Neural cell (in vitro differentiated cells): Measurements from ENCODE around the gene MCFD2. TPM values are rescaled to one million over a fixed set of nuclear protein-coding genes. Genes with fewer than 3 reads are reported as not detected.

Experiments
- H2AFZ ChIP-seq: fragments of 200-600, 300-800 bp; sonication (generic), shearing (Covaris generic); 2 replicates; pipeline ENCODE4 v1.6.0; 2014; ENCODE audit warnings: low read depth, mild to moderate bottlenecking, antibody characterized with exemption, low read length, moderate library complexity
- H3F3A ChIP-seq: fragments of 200-600 bp; shearing (Covaris generic); 2 replicates; pipeline ENCODE4 v1.6.1; 2016; ENCODE audit warnings: mild to moderate bottlenecking, moderate library complexity, mixed read lengths, antibody characterized with exemption, low read length; ENCODE audit not compliant: insufficient read depth, poor library complexity, severe bottlenecking
- H3K27ac ChIP-seq: fragments of 200-600, 300-800 bp; sonication (generic), shearing (Covaris generic); 2 replicates; pipeline ENCODE4 v1.5.1; 2014; ENCODE audit warnings: mild to moderate bottlenecking, low read length, moderate library complexity
- H3K27me3 ChIP-seq: fragments of 300-800, 200-600 bp; sonication (generic), shearing (Covaris generic); 2 replicates; pipeline ENCODE4 v1.6.0; 2014; ENCODE audit warnings: mild to moderate bottlenecking, low read depth, low read length, moderate library complexity; ENCODE audit not compliant: insufficient read depth
- H3K36me3 ChIP-seq: fragments of 300-800, 200-600 bp; sonication (generic), shearing (Covaris generic); 2 replicates; pipeline ENCODE4 v1.5.1; 2014; ENCODE audit warnings: mild to moderate bottlenecking, antibody characterized with exemption, low read length, moderate library complexity; ENCODE audit not compliant: insufficient read depth
- H3K4me2 ChIP-seq: fragments of 300-800, 200-600 bp; sonication (generic), shearing (Covaris generic); 2 replicates; pipeline ENCODE4 v1.6.0; 2014; ENCODE audit warnings: mild to moderate bottlenecking, low read length
- H3K4me3 ChIP-seq: fragments of 300-800, 200-600 bp; sonication (generic), shearing (Covaris generic); 2 replicates; pipeline ENCODE4 v1.5.1; 2014; ENCODE audit warnings: mild to moderate bottlenecking, low read length, moderate library complexity
- H3K79me2 ChIP-seq: fragments of 200-600 bp; shearing (Covaris generic); replicated peaks from 2 replicates; pipeline ENCODE4 v1.6.0; 2014; ENCODE audit warnings: mild to moderate bottlenecking, low read length, moderate library complexity; ENCODE audit not compliant: insufficient read depth
- H3K9ac ChIP-seq: fragments of 300-800, 200-600 bp; sonication (generic), shearing (Covaris generic); 2 replicates; pipeline ENCODE4 v1.6.1; 2016; ENCODE audit warnings: mild to moderate bottlenecking, low read length, mixed read lengths
- H3K9me2 ChIP-seq: fragments of 200-600 bp; shearing (Covaris generic); 2 replicates; pipeline ENCODE4 v1.6.1; 2016; ENCODE audit warnings: mild to moderate bottlenecking, low read length, mixed read lengths; ENCODE audit not compliant: insufficient read depth
- H3K9me3 ChIP-seq: fragments of 200-600, 300-800 bp; sonication (generic), shearing (Covaris generic); 2 replicates; pipeline ENCODE4 v1.6.1; 2016; ENCODE audit warnings: mild to moderate bottlenecking, mixed run types, low read length, moderate library complexity, mixed read lengths
- H4K20me1 ChIP-seq: fragments of 200-600 bp; shearing (Covaris generic); 2 replicates; pipeline ENCODE4 v1.6.1; 2016; ENCODE audit warnings: mild to moderate bottlenecking, mixed run types; ENCODE audit not compliant: insufficient read depth
- EP300 ChIP-seq: fragments of 450-650 bp; conservative IDR thresholded peaks from 2 replicates; pipeline ENCODE4 v1.6.1; 2014; ENCODE audit warnings: antibody characterized with exemption, mild to moderate bottlenecking, moderate library complexity; ENCODE audit not compliant: poor library complexity, severe bottlenecking
- EZH2 ChIP-seq: fragments of 200-600, 300-800 bp; shearing (Covaris generic), sonication (generic); IDR thresholded peaks from 2 replicates; pipeline ENCODE4 v1.6.1; 2014; ENCODE audit warnings: antibody characterized with exemption, low read length, borderline replicate concordance, mild to moderate bottlenecking; ENCODE audit not compliant: insufficient read depth, poor library complexity, severe bottlenecking
- MXI1 ChIP-seq: fragments of 450-650 bp; conservative IDR thresholded peaks from 2 replicates; pipeline ENCODE4 v1.6.1; 2014; ENCODE audit warnings: antibody characterized with exemption, mild to moderate bottlenecking; ENCODE audit not compliant: poor library complexity, severe bottlenecking
- POLR2AphosphoS5 ChIP-seq: IDR thresholded peaks from 2 replicates; pipeline ENCODE4 v1.6.1; 2012
- RAD21 ChIP-seq: fragments of 450-650 bp; conservative IDR thresholded peaks from 2 replicates; pipeline ENCODE4 v1.6.1; 2014; ENCODE audit warnings: antibody characterized with exemption, mild to moderate bottlenecking, moderate library complexity
- SMC3 ChIP-seq: fragments of 450-650 bp; conservative IDR thresholded peaks from 2 replicates; pipeline ENCODE4 v1.6.1; 2014; ENCODE audit warnings: antibody characterized with exemption, mild to moderate bottlenecking, moderate library complexity; ENCODE audit not compliant: poor library complexity
- TAF1 ChIP-seq: IDR thresholded peaks from 2 replicates; pipeline ENCODE4 v1.6.1; 2012; ENCODE audit warnings: low read depth
- polyA plus RNA-seq: library from polyadenylated mRNA; depleted of rRNA; stranded (reverse); fragments of >200 nt; gene quantifications from 2 replicates; pipeline ENCODE4 v1.2.3, GENCODE V29; 2014
- TF ChIP-seq, protein P1 (sequence below): fragments of 450-650 bp; IDR thresholded peaks from 2 replicates; pipeline ENCODE4 v1.5.1; 2014; ENCODE audit warnings: antibody characterized with exemption, mild to moderate bottlenecking, moderate library complexity; ENCODE audit not compliant: poor library complexity, severe bottlenecking
- TF ChIP-seq, protein P2 (sequence below): IDR thresholded peaks from 2 replicates; pipeline ENCODE4 v1.6.1; 2012; ENCODE audit warnings: borderline replicate concordance

Gene MCFD2
- polyA plus RNA-seq, 1 donor from 2014 or later: 78.8 TPM

DNA sequence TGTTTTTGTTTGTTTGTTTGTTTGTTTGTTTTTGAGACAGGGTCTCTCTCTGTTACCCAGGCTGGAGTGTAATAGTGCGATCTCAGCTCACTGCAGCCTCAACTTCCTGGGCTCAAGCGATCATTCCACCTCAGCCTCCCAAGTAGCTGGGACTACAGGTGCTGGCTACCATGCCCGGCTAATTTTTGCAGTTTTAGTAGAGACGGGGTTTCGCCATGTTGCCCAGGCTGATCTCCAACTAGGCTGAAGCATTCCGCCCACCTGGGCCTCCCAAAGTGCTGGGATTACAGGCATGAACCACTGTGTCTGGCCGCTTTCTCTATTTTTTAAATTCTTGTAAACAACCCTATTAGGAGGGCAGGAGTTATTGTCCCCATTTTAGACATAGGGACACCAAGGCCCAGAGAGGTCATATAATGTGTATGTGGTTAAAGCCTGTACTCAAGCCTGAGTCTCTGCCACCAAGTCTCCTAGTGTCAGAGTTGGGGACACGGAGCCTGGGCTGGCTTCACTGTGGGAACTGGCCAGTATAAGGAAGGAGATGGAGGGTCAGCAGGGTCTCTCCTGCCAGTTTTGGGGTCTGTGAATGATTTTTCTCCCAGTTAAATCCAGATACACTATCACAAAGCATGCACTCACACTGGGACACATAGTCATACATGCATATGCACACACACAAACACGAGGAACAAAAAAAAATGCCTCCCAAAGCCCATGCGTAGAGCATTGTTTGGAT is 27.5 kb upstream of the MCFD2 start:
- Histone ChIP-seq H3K9me2 (no peaks in the 10 kb centered on the region), H3K36me3 (no peaks in the 10 kb centered on the region), H4K20me1 (no peaks in the 10 kb centered on the region), H3K4me3 (peak overlapping the region; percentile 99), H3K27ac (no peak overlapping the region), H3K9me3 (no peaks in the 10 kb centered on the region), H3F3A (no peaks in the 10 kb centered on the region), H3K79me2 (no peaks in the 10 kb centered on the region), H3K9ac (no peak overlapping the region), H3K27me3 (no peaks in the 10 kb centered on the region), H3K4me2 (peak overlapping the region; percentile 94), H2AFZ (no peak overlapping the region)
- TF ChIP-seq SMC3 (no peak), POLR2AphosphoS5 (no peak), MXI1 (no peak)
- TF ChIP-seq, protein P1, sequence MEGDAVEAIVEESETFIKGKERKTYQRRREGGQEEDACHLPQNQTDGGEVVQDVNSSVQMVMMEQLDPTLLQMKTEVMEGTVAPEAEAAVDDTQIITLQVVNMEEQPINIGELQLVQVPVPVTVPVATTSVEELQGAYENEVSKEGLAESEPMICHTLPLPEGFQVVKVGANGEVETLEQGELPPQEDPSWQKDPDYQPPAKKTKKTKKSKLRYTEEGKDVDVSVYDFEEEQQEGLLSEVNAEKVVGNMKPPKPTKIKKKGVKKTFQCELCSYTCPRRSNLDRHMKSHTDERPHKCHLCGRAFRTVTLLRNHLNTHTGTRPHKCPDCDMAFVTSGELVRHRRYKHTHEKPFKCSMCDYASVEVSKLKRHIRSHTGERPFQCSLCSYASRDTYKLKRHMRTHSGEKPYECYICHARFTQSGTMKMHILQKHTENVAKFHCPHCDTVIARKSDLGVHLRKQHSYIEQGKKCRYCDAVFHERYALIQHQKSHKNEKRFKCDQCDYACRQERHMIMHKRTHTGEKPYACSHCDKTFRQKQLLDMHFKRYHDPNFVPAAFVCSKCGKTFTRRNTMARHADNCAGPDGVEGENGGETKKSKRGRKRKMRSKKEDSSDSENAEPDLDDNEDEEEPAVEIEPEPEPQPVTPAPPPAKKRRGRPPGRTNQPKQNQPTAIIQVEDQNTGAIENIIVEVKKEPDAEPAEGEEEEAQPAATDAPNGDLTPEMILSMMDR: no peak

DNA sequence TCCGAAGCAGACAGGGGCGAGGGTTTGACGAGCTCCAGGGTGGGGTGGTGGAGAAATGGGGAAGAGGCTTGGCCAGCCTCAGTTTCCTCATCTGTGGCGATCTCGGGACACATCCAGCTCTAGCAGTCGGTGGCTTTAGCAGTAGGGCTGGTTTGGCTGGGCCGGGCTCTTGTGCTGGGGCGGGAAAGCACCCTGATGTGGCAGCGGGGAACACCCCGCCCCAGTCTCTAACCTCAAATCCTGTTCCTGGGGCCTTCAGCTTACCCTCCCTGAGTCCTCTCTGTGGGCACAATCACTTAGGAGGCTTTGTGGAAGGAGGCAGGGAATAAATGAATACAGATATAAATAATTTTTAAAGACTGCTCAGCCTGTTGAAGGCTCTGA is 26.5 kb upstream of the MCFD2 start:
- Histone ChIP-seq H3K27me3 (no peaks in the 10 kb centered on the region), H3K9ac (peak overlapping the region; percentile 79), H3K9me2 (no peaks in the 10 kb centered on the region), H3K4me2 (peak overlapping the region; percentile 94), H3K9me3 (no peaks in the 10 kb centered on the region), H4K20me1 (no peaks in the 10 kb centered on the region), H2AFZ (peak overlapping the region; percentile 60), H3K79me2 (no peaks in the 10 kb centered on the region), H3K27ac (peak overlapping the region; percentile 71), H3F3A (no peaks in the 10 kb centered on the region), H3K4me3 (peak overlapping the region; percentile 99), H3K36me3 (no peaks in the 10 kb centered on the region)
- TF ChIP-seq SMC3 (no peak), RAD21 (no peak)

DNA sequence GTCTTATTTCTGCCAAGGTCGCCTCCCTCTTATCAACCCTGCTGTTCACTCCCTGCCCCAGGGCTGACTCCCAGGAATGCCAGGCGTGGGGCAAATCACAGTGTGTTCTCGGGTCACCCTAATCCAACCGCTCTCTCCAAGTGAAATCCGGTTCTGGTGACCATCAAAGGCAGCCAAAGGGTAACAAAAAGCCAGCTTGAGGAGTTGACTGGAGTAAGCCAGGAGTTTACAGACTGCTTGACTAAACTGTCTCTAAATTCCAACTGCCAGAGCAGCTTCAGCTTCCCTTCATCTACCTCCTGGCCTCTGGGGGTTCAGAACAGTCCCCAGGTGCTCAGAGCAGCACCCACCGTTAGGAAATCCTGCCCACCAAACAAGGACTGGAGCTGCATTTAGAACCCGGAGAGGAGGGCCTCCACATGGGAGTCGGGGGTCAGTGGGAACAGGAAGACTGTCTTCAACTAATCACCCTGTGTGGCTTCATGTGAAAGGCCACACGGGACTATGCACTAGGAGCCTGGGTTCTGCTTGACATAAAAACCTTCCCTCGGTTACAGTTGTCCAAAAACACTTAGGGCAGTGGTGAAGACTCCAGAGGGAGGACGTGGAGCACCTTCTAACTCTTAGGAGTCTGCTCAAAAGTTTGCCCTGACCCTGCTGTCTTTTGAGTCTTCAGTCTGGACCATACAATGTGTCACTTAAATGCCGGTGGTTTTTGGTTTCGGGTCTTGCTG is 24.2 kb upstream of the MCFD2 start:
- Histone ChIP-seq H3K79me2 (no peaks in the 10 kb centered on the region), H3K4me2 (no peak overlapping the region), H3K9me2 (no peaks in the 10 kb centered on the region), H3K27ac (no peak overlapping the region), H3K9ac (no peak overlapping the region), H3F3A (no peaks in the 10 kb centered on the region), H3K27me3 (no peaks in the 10 kb centered on the region), H3K9me3 (no peaks in the 10 kb centered on the region), H3K36me3 (no peaks in the 10 kb centered on the region), H2AFZ (no peak overlapping the region), H3K4me3 (peak overlapping the region; percentile 68), H4K20me1 (no peaks in the 10 kb centered on the region)
- TF ChIP-seq, protein P2, sequence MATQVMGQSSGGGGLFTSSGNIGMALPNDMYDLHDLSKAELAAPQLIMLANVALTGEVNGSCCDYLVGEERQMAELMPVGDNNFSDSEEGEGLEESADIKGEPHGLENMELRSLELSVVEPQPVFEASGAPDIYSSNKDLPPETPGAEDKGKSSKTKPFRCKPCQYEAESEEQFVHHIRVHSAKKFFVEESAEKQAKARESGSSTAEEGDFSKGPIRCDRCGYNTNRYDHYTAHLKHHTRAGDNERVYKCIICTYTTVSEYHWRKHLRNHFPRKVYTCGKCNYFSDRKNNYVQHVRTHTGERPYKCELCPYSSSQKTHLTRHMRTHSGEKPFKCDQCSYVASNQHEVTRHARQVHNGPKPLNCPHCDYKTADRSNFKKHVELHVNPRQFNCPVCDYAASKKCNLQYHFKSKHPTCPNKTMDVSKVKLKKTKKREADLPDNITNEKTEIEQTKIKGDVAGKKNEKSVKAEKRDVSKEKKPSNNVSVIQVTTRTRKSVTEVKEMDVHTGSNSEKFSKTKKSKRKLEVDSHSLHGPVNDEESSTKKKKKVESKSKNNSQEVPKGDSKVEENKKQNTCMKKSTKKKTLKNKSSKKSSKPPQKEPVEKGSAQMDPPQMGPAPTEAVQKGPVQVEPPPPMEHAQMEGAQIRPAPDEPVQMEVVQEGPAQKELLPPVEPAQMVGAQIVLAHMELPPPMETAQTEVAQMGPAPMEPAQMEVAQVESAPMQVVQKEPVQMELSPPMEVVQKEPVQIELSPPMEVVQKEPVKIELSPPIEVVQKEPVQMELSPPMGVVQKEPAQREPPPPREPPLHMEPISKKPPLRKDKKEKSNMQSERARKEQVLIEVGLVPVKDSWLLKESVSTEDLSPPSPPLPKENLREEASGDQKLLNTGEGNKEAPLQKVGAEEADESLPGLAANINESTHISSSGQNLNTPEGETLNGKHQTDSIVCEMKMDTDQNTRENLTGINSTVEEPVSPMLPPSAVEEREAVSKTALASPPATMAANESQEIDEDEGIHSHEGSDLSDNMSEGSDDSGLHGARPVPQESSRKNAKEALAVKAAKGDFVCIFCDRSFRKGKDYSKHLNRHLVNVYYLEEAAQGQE: no peak
- TF ChIP-seq TAF1: no peak
- TF ChIP-seq EP300: no peak
- TF ChIP-seq, protein P1: no peak
- no peak for TF ChIP-seq EZH2
- TF ChIP-seq MXI1: no peak
- TF ChIP-seq POLR2AphosphoS5: no peak
- no peak for TF ChIP-seq RAD21
- no peak for TF ChIP-seq SMC3
